D721Med (cell line): ENCODE results near the gene ARF1.

Experiments
- DNase-seq: peaks from one replicate; pipeline ENCODE4 v3.0.0; 2011; ENCODE audit warnings: low spot score; ENCODE audit not compliant: insufficient read length
- FAIRE-seq: peaks from 2 replicates; lab custom pipeline; 2011; peaks lifted over from hg19 to GRCh38; lab: Jason Lieb, UNC
- TF ChIP-seq, protein P1 (sequence below): IDR thresholded peaks from 2 replicates; pipeline ENCODE4 v1.5.1; 2012; ENCODE audit warnings: mild to moderate bottlenecking, control low read depth; ENCODE audit not compliant: insufficient read depth; ENCODE audit errors: missing control alignments

The ARF1 gene

GRCh38 chr1:228145463-228146416, 63.2 kb downstream of the ARF1 start:
- DNase-seq (no peak), FAIRE-seq (no peak)
- TF ChIP-seq, protein P1, sequence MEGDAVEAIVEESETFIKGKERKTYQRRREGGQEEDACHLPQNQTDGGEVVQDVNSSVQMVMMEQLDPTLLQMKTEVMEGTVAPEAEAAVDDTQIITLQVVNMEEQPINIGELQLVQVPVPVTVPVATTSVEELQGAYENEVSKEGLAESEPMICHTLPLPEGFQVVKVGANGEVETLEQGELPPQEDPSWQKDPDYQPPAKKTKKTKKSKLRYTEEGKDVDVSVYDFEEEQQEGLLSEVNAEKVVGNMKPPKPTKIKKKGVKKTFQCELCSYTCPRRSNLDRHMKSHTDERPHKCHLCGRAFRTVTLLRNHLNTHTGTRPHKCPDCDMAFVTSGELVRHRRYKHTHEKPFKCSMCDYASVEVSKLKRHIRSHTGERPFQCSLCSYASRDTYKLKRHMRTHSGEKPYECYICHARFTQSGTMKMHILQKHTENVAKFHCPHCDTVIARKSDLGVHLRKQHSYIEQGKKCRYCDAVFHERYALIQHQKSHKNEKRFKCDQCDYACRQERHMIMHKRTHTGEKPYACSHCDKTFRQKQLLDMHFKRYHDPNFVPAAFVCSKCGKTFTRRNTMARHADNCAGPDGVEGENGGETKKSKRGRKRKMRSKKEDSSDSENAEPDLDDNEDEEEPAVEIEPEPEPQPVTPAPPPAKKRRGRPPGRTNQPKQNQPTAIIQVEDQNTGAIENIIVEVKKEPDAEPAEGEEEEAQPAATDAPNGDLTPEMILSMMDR = no peak

DNA sequence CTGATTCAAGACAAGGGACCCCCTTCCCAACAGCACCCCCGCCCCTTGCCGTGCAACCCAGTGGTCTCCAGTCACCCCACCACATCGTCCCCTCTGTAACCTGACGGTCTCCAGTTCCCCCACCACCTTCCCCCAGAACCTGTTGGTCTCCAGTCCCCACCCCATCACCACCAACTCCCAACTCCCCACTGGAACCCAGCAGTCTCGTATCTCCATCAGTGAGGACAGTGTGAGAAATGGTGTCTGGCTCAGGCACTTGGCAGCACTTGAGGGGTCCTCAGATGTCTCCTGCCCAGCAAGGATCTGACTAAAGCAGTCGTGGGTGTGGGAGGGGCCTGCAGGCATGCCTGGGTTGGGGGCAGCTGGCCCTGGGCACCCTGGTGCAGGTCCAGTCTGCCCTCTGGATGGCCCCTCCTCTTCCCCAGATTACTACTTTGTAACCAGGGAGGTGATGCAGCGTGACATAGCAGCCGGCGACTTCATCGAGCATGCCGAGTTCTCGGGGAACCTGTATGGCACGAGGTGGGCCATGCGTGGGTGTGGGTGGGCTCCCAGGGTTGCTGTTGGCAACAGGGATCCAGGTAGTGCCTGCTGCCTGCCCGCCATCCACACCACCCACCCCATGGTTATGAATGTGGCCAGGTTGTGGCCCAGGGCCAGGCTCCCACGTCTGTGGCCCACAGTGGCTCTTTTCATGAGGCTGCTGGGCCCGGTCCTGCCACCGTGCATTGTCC, 64.1 kb downstream of the ARF1 start:
- no peak for DNase-seq
- TF ChIP-seq, protein P1 = no peak
- FAIRE-seq = no peak

DNA sequence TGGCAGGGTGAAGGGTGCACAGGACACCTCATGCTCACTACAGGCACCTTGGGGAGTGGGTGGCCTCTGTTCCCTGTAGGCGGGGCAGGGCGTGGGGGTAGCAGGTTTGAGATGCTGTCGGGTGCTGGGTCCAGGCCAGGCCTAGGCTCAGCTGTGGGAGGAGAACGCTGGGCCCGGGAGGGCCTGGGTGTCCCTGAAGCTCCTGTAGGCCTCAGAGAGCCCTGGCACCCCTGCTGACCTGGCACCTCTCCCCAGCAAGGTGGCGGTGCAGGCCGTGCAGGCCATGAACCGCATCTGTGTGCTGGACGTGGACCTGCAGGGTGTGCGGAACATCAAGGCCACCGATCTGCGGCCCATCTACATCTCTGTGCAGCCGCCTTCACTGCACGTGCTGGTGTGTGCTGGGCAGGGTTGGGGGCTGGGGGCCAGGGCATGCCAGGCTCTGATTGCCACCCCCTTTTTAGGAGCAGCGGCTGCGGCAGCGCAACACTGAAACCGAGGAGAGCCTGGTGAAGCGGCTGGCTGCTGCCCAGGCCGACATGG, 64.7 kb downstream of the ARF1 start:
- TF ChIP-seq, protein P1 = no peak
- DNase-seq (no peak), FAIRE-seq (no peak)

DNA sequence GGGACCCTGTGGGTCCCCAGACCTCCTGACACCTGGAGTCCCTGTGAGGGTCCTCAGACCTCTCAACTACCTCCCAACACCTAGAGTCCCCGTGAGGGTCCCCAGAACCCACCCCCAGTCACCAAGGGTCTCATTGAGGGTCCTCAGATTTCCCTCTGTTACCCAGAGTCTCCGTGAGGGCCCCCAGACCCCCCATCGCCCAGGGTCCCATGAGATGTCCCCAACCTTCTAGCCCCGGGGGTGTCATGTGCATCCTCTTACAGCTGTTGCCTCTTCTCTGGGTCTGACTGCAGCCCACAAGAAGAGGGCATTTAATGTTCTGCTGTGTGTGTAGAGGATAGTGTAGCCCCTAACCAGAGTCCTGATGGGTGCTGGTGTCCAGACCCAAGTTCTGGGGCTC, 65.3 kb downstream of the ARF1 start:
- no peak for FAIRE-seq
- TF ChIP-seq, protein P1 = no peak
- no peak for DNase-seq

DNA sequence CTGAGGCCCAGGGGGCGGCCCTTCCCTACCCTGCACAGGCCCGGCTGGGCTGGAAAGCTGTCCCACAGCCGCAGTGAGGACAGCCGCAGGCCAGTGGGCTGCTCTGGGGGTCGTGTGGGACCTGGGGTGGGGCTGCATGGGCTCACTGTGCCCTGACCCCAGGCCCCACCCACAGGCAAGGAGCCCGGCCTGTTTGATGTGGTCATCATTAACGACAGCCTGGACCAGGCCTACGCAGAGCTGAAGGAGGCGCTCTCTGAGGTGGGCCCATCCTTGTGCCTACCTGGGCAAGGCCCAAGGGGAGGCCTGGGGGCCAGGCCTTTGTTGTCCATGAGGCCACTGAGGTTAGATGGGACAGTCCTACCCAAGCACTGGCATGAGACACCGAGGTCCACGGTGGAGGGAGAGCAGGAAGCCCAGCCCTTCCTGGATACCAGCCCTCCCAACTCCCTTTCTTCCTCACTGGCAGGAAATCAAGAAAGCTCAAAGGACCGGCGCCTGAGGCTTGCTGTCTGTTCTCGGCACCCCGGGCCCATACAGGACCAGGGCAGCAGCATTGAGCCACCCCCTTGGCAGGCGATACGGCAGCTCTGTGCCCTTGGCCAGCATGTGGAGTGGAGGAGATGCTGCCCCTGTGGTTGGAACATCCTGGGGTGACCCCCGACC, 65.8 kb downstream of the ARF1 start:
- TF ChIP-seq, protein P1 = no peak
- DNase-seq (no peak), FAIRE-seq (no peak)
